ENCODE data around the gene LRP1-AS. TPM values are rescaled to one million over a fixed set of nuclear protein-coding genes. Genes with fewer than 3 reads are reported as not detected.
"Not testable (repeated sequence)": the region's sequence is repeated elsewhere in the genome, so short reads cannot be mapped to it uniquely, and the experiment has no call there.

LRP1-AS gene
- total RNA-seq, 1 experiment from 2014 or later = not detected

DNA sequence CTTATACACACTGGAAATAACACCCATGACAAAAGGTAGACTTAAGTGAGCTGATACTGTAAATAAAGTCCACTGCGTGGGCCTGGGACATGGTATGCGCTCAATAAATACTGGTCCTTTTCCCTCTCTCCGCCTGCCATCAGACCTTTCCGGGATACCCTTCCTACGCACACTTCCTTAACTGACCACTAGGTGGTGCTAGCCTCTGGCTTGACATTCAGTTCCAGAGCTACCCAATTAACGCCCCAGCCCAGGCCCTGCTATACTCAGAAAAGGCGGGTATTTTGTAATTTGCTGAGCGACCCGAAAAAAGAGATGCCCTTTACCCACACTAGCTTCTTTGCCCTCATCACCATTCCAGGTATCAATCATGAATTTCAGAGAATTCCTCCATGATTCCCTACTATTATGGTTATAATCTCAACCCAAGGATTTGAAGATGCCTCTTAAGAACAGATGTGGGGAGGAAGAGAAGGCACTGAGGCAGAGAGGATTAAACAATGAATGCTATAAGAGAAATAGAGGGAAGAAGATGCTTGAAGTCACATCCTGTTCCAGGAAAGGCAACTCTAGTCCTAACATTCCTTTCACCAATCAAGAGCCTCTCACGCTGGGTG lies 23.1 kb downstream of the LRP1-AS start:
- no peak overlapping the region for H3K27ac ChIP-seq (ENCODE audit: low read length)
- H3K36me3 ChIP-seq (ENCODE audit: control insufficient read depth, insufficient read depth, low read length) = no peaks in the 10 kb centered on the region
- intact Hi-C loops (cut with micrococcal nuclease; ENCODE audit: unreplicated experiment) (loop anchor here (2.0 kb wide), 1 partner anchor 52 kb away; no protein-coding TSS in a partner anchor), in situ Hi-C loops (cut with HindIII; ENCODE audit: low pct_unique_long_range_greater_than_20kb, low sequenced_read_pairs) (no loop called here)
- no peak overlapping the region for H3K4me3 ChIP-seq (ENCODE audit: low read depth in 2 of 2, low read length in 2 of 2)
- no TSS peak for BruUV-seq (replicated peaks)
- 0 out of 2 replicates have a peak, but pooled peaks cover 3% of the 10 kb centered on the region for H3K4me1 ChIP-seq (ENCODE audit: control insufficient read depth, insufficient read depth, low read length)
- ATAC-seq (peak; percentile 68), DNase-seq (ENCODE audit: low read depth, low spot score) (peak; percentile 53)
- CTCF ChIA-PET = interaction anchor here (0.5 to 1.7 kb wide), 9 partner anchors 13 to 119 kb away, joined by 3 to 15 read pairs (median 4); no protein-coding TSS in a partner anchor
- TF ChIP-seq, protein P1, sequence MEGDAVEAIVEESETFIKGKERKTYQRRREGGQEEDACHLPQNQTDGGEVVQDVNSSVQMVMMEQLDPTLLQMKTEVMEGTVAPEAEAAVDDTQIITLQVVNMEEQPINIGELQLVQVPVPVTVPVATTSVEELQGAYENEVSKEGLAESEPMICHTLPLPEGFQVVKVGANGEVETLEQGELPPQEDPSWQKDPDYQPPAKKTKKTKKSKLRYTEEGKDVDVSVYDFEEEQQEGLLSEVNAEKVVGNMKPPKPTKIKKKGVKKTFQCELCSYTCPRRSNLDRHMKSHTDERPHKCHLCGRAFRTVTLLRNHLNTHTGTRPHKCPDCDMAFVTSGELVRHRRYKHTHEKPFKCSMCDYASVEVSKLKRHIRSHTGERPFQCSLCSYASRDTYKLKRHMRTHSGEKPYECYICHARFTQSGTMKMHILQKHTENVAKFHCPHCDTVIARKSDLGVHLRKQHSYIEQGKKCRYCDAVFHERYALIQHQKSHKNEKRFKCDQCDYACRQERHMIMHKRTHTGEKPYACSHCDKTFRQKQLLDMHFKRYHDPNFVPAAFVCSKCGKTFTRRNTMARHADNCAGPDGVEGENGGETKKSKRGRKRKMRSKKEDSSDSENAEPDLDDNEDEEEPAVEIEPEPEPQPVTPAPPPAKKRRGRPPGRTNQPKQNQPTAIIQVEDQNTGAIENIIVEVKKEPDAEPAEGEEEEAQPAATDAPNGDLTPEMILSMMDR (IDR thresholded peaks at IDR 0.05) = peak; percentile 96
- no peak for TF ChIP-seq TCF7L2 (IDR thresholded peaks at IDR 0.05; ENCODE audit: low read depth, low read length)
- no peak for TF ChIP-seq POLR2AphosphoS5 (IDR thresholded peaks at IDR 0.05; ENCODE audit: low read depth, low read length)
- H3K27me3 ChIP-seq (ENCODE audit: control insufficient read depth, insufficient read depth, low read length) = 0 out of 2 replicates have a peak, but pooled peaks cover 3% of the 10 kb centered on the region
- POLR2A ChIA-PET = no interaction called here
- peaks cover 3% of the 10 kb centered on the region; the same call in 1 of the 2 replicates for H3K9me3 ChIP-seq (ENCODE audit: control insufficient read depth, insufficient read depth, low read depth, low read length)

DNA sequence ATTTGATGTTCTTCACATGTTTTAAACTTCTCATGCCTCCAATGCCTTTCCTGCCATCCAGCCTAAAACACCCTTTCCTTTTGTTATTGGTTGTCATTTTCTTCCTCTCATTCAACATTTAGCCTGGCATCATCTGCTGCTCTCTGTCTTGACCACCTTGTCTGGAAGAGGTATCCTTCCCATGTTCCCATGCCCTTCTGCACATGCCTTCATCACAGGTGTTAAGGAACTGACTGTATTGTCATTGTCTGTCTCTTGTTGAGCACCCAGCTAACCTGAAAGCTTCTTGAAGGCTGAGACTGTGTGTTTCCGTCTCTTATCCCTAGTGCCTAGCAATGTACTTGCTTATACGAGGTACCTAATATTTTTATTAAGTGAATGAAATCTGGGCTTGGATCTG lies 23.6 kb downstream of the LRP1-AS start:
- ATAC-seq = no peak
- CTCF ChIA-PET = interaction anchor here (0.6 to 1.7 kb wide), 8 partner anchors 12 to 119 kb away, joined by 3 to 15 read pairs (median 4); no protein-coding TSS in a partner anchor
- Histone ChIP-seq H3K27ac (ENCODE audit: low read length) (no peak overlapping the region), H3K4me1 (ENCODE audit: control insufficient read depth, insufficient read depth, low read length) (0 out of 2 replicates have a peak, but pooled peaks cover 3% of the 10 kb centered on the region), H3K36me3 (ENCODE audit: control insufficient read depth, insufficient read depth, low read length) (no peaks in the 10 kb centered on the region), H3K9me3 (ENCODE audit: control insufficient read depth, insufficient read depth, low read depth, low read length) (peaks cover 3% of the 10 kb centered on the region; the same call in 1 of the 2 replicates), H3K27me3 (ENCODE audit: control insufficient read depth, insufficient read depth, low read length) (0 out of 2 replicates have a peak, but pooled peaks cover 3% of the 10 kb centered on the region), H3K4me3 (ENCODE audit: low read depth in 2 of 2, low read length in 2 of 2) (no peak overlapping the region)
- in situ Hi-C loops (cut with HindIII; ENCODE audit: low pct_unique_long_range_greater_than_20kb, low sequenced_read_pairs) (no loop called here), intact Hi-C loops (cut with micrococcal nuclease; ENCODE audit: unreplicated experiment) (loop anchor here (2.0 kb wide), 1 partner anchor 53 kb away; no protein-coding TSS in a partner anchor)
- POLR2A ChIA-PET = interaction anchor here (0.5 kb wide), 1 partner anchor 150 kb away, joined by 6 read pairs; no protein-coding TSS in a partner anchor
- TF ChIP-seq, protein P2, sequence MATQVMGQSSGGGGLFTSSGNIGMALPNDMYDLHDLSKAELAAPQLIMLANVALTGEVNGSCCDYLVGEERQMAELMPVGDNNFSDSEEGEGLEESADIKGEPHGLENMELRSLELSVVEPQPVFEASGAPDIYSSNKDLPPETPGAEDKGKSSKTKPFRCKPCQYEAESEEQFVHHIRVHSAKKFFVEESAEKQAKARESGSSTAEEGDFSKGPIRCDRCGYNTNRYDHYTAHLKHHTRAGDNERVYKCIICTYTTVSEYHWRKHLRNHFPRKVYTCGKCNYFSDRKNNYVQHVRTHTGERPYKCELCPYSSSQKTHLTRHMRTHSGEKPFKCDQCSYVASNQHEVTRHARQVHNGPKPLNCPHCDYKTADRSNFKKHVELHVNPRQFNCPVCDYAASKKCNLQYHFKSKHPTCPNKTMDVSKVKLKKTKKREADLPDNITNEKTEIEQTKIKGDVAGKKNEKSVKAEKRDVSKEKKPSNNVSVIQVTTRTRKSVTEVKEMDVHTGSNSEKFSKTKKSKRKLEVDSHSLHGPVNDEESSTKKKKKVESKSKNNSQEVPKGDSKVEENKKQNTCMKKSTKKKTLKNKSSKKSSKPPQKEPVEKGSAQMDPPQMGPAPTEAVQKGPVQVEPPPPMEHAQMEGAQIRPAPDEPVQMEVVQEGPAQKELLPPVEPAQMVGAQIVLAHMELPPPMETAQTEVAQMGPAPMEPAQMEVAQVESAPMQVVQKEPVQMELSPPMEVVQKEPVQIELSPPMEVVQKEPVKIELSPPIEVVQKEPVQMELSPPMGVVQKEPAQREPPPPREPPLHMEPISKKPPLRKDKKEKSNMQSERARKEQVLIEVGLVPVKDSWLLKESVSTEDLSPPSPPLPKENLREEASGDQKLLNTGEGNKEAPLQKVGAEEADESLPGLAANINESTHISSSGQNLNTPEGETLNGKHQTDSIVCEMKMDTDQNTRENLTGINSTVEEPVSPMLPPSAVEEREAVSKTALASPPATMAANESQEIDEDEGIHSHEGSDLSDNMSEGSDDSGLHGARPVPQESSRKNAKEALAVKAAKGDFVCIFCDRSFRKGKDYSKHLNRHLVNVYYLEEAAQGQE (IDR thresholded peaks at IDR 0.05; ENCODE audit: insufficient read depth in 1 of 2, low read depth in 2 of 2, low read length in 1 of 2) = no peak
- TF ChIP-seq, protein P1 (IDR thresholded peaks at IDR 0.05) = no peak
- TF ChIP-seq SIN3A (IDR thresholded peaks at IDR 0.05; ENCODE audit: borderline replicate concordance, insufficient read depth, low read depth, low read length) (no peak), TCF7L2 (IDR thresholded peaks at IDR 0.05; ENCODE audit: low read depth, low read length) (no peak), POLR2AphosphoS5 (IDR thresholded peaks at IDR 0.05; ENCODE audit: low read depth, low read length) (no peak)
- BruUV-seq (replicated peaks) = no TSS peak
- DNase-seq (ENCODE audit: low read depth, low spot score) = no peak

DNA sequence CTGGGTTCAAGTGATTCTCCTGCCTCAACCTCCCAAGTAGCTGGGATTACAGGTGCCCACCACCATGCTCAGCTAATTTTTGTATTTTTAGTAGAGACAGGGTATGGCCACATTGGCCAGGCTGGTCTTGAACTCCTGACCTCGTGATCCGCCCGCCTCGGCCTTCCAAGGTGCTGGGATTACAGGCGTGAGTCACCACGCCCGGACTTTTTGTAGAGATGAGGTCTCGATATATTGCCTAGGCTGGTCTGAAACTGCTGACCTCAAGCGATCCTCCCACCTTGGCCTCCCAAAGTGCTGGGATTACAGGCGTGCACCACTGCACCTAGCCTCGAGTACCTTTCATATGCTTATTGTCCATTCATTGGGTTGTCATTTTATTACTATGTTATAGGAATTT lies 26.7 kb downstream of the LRP1-AS start:
- H3K9me3 ChIP-seq (ENCODE audit: control insufficient read depth, insufficient read depth, low read depth, low read length); DNase-seq (ENCODE audit: low read depth, low spot score); ATAC-seq; BruUV-seq (replicated peaks); H3K4me3 ChIP-seq (ENCODE audit: low read depth in 2 of 2, low read length in 2 of 2); CTCF ChIA-PET; H3K27me3 ChIP-seq (ENCODE audit: control insufficient read depth, insufficient read depth, low read length); H3K36me3 ChIP-seq (ENCODE audit: control insufficient read depth, insufficient read depth, low read length); intact Hi-C loops (cut with micrococcal nuclease; ENCODE audit: unreplicated experiment); POLR2A ChIA-PET; H3K27ac ChIP-seq (ENCODE audit: low read length); H3K4me1 ChIP-seq (ENCODE audit: control insufficient read depth, insufficient read depth, low read length); in situ Hi-C loops (cut with HindIII; ENCODE audit: low pct_unique_long_range_greater_than_20kb, low sequenced_read_pairs): not testable (repeated sequence)
